ENCODE results near the gene TRAPPC4.

TRAPPC4 gene

GRCh38 chr11:119025978-119026766, 7.6 kb downstream of the TRAPPC4 start:
- Histone ChIP-seq H3K36me3 (ENCODE audit: control insufficient read depth, insufficient read depth, low read length) (peaks cover 37% of the 10 kb centered on the region), H3K4me1 (ENCODE audit: control insufficient read depth, insufficient read depth, low read length) (peaks cover 8% of the 10 kb centered on the region), H3K4me3 (ENCODE audit: low read length) (no peak overlapping the region), H3K9me3 (ENCODE audit: control insufficient read depth, insufficient read depth, low read length) (no peaks in the 10 kb centered on the region), H3K27ac (ENCODE audit: low read length) (no peak overlapping the region), H3K27me3 (ENCODE audit: control insufficient read depth, insufficient read depth, low read length) (no peaks in the 10 kb centered on the region)
- WGBS (ENCODE audit: insufficient coverage, insufficient read length): no CpG with 5 or more reads among the region's 16 CpGs
- no peak for DNase-seq (ENCODE audit: low read depth, low spot score)

- WGBS (ENCODE audit: insufficient coverage, insufficient read length): no CpG with 5 or more reads among the region's 2 CpGs
Measured at GRCh38 chr11:119026970-119027369, 8.4 kb downstream of the TRAPPC4 start.

GRCh38 chr11:119027561-119028345, 9.2 kb downstream of the TRAPPC4 start:
- H3K36me3 ChIP-seq (ENCODE audit: control insufficient read depth, insufficient read depth, low read length): peaks cover 37% of the 10 kb centered on the region
- no peaks in the 10 kb centered on the region for H3K9me3 ChIP-seq (ENCODE audit: control insufficient read depth, insufficient read depth, low read length)
- DNase-seq (ENCODE audit: low read depth, low spot score): no peak
- H3K27me3 ChIP-seq (ENCODE audit: control insufficient read depth, insufficient read depth, low read length): no peaks in the 10 kb centered on the region
- peaks cover 8% of the 10 kb centered on the region for H3K4me1 ChIP-seq (ENCODE audit: control insufficient read depth, insufficient read depth, low read length)
- WGBS (ENCODE audit: insufficient coverage, insufficient read length): no CpG with 5 or more reads among the region's 9 CpGs
- no peak overlapping the region for H3K4me3 ChIP-seq (ENCODE audit: low read length)
- no peak overlapping the region for H3K27ac ChIP-seq (ENCODE audit: low read length)

More at GRCh38 chr11:119026970-119027369, 8.4 kb downstream of the TRAPPC4 start:
- no peak overlapping the region for H3K27ac ChIP-seq (ENCODE audit: low read length)
- peaks cover 8% of the 10 kb centered on the region for H3K4me1 ChIP-seq (ENCODE audit: control insufficient read depth, insufficient read depth, low read length)
- no peak overlapping the region for H3K4me3 ChIP-seq (ENCODE audit: low read length)
- no peak for DNase-seq (ENCODE audit: low read depth, low spot score)
- H3K27me3 ChIP-seq (ENCODE audit: control insufficient read depth, insufficient read depth, low read length): no peaks in the 10 kb centered on the region
- H3K36me3 ChIP-seq (ENCODE audit: control insufficient read depth, insufficient read depth, low read length): peaks cover 37% of the 10 kb centered on the region
- no peaks in the 10 kb centered on the region for H3K9me3 ChIP-seq (ENCODE audit: control insufficient read depth, insufficient read depth, low read length)

- peaks cover 34% of the 10 kb centered on the region for H3K36me3 ChIP-seq (ENCODE audit: control insufficient read depth, insufficient read depth, low read length)
- no peak for DNase-seq (ENCODE audit: low read depth, low spot score)
- no peaks in the 10 kb centered on the region for H3K9me3 ChIP-seq (ENCODE audit: control insufficient read depth, insufficient read depth, low read length)
- WGBS (ENCODE audit: insufficient coverage, insufficient read length): no CpG with 5 or more reads among the region's 9 CpGs
- peaks cover 8% of the 10 kb centered on the region for H3K4me1 ChIP-seq (ENCODE audit: control insufficient read depth, insufficient read depth, low read length)
- no peaks in the 10 kb centered on the region for H3K27me3 ChIP-seq (ENCODE audit: control insufficient read depth, insufficient read depth, low read length)
- H3K4me3 ChIP-seq (ENCODE audit: low read length): no peak overlapping the region
- no peak overlapping the region for H3K27ac ChIP-seq (ENCODE audit: low read length)
Measured at GRCh38 chr11:119028346-119029068, 9.9 kb downstream of the TRAPPC4 start.

GRCh38 chr11:119029069-119029339, 10.4 kb downstream of the TRAPPC4 start:
- Histone ChIP-seq H3K36me3 (ENCODE audit: control insufficient read depth, insufficient read depth, low read length) (peaks cover 30% of the 10 kb centered on the region), H3K27ac (ENCODE audit: low read length) (no peak overlapping the region)

GRCh38 chr11:119029340-119030028, 10.9 kb downstream of the TRAPPC4 start:
- peaks cover 29% of the 10 kb centered on the region for H3K36me3 ChIP-seq (ENCODE audit: control insufficient read depth, insufficient read depth, low read length)
- no CpG with 5 or more reads among the region's 10 CpGs for WGBS (ENCODE audit: insufficient coverage, insufficient read length)
- H3K27ac ChIP-seq (ENCODE audit: low read length): no peak overlapping the region
- H3K27me3 ChIP-seq (ENCODE audit: control insufficient read depth, insufficient read depth, low read length): no peaks in the 10 kb centered on the region
- peak overlapping the region; percentile 79; the same call in 1 of the 2 replicates for H3K4me3 ChIP-seq (ENCODE audit: low read length)
- H3K4me1 ChIP-seq (ENCODE audit: control insufficient read depth, insufficient read depth, low read length): peaks cover 8% of the 10 kb centered on the region
- DNase-seq (ENCODE audit: low read depth, low spot score): no peak
- H3K9me3 ChIP-seq (ENCODE audit: control insufficient read depth, insufficient read depth, low read length): no peaks in the 10 kb centered on the region

More at GRCh38 chr11:119029069-119029339, 10.4 kb downstream of the TRAPPC4 start:
- Histone ChIP-seq H3K4me3 (ENCODE audit: low read length) (no peak overlapping the region), H3K9me3 (ENCODE audit: control insufficient read depth, insufficient read depth, low read length) (no peaks in the 10 kb centered on the region), H3K4me1 (ENCODE audit: control insufficient read depth, insufficient read depth, low read length) (peaks cover 8% of the 10 kb centered on the region), H3K27me3 (ENCODE audit: control insufficient read depth, insufficient read depth, low read length) (no peaks in the 10 kb centered on the region)
- DNase-seq (ENCODE audit: low read depth, low spot score): no peak
- no CpG with 5 or more reads among the region's 1 CpG for WGBS (ENCODE audit: insufficient coverage, insufficient read length)

- no peak for DNase-seq (ENCODE audit: low read depth, low spot score)
Measured at GRCh38 chr11:119030029-119030328, 11.4 kb downstream of the TRAPPC4 start.

GRCh38 chr11:119030329-119031047, 11.9 kb downstream of the TRAPPC4 start, which contains the start of gene SLC37A4:
Gene SLC37A4 (minus strand): TSS chr11:119030877.
- Histone ChIP-seq H3K4me1 (ENCODE audit: control insufficient read depth, insufficient read depth, low read length) (peaks cover 8% of the 10 kb centered on the region), H3K4me3 (ENCODE audit: low read length) (peak within 1 kb of the TSS; percentile 79; the same call in 1 of the 2 replicates), H3K36me3 (ENCODE audit: control insufficient read depth, insufficient read depth, low read length) (peaks cover 21% of the 10 kb centered on the region), H3K27me3 (ENCODE audit: control insufficient read depth, insufficient read depth, low read length) (no peaks in the 10 kb centered on the region), H3K9me3 (ENCODE audit: control insufficient read depth, insufficient read depth, low read length) (no peaks in the 10 kb centered on the region), H3K27ac (ENCODE audit: low read length) (no peak within 1 kb of the TSS)
- WGBS (ENCODE audit: insufficient coverage, insufficient read length): no CpG with 5 or more reads among the region's 67 CpGs
- DNase-seq (ENCODE audit: low read depth, low spot score): peak; percentile 98

More at GRCh38 chr11:119030029-119030328, 11.4 kb downstream of the TRAPPC4 start:
- no CpG with 5 or more reads among the region's 13 CpGs for WGBS (ENCODE audit: insufficient coverage, insufficient read length)
- H3K4me1 ChIP-seq (ENCODE audit: control insufficient read depth, insufficient read depth, low read length): peaks cover 8% of the 10 kb centered on the region
- H3K4me3 ChIP-seq (ENCODE audit: low read length): peak overlapping the region; percentile 79; the same call in 1 of the 2 replicates
- H3K9me3 ChIP-seq (ENCODE audit: control insufficient read depth, insufficient read depth, low read length): no peaks in the 10 kb centered on the region
- H3K36me3 ChIP-seq (ENCODE audit: control insufficient read depth, insufficient read depth, low read length): peaks cover 26% of the 10 kb centered on the region
- no peak overlapping the region for H3K27ac ChIP-seq (ENCODE audit: low read length)
- no peaks in the 10 kb centered on the region for H3K27me3 ChIP-seq (ENCODE audit: control insufficient read depth, insufficient read depth, low read length)

- H3K27ac ChIP-seq (ENCODE audit: low read length): no peak overlapping the region
- WGBS (ENCODE audit: insufficient coverage, insufficient read length): no CpG with 5 or more reads among the region's 9 CpGs
- DNase-seq (ENCODE audit: low read depth, low spot score): no peak
Measured at GRCh38 chr11:119031912-119032280, 13.3 kb downstream of the TRAPPC4 start.

More at GRCh38 chr11:119031912-119032280, 13.3 kb downstream of the TRAPPC4 start:
- no peaks in the 10 kb centered on the region for H3K9me3 ChIP-seq (ENCODE audit: control insufficient read depth, insufficient read depth, low read length)
- H3K4me1 ChIP-seq (ENCODE audit: control insufficient read depth, insufficient read depth, low read length): peaks cover 8% of the 10 kb centered on the region
- H3K27me3 ChIP-seq (ENCODE audit: control insufficient read depth, insufficient read depth, low read length): no peaks in the 10 kb centered on the region
- H3K36me3 ChIP-seq (ENCODE audit: control insufficient read depth, insufficient read depth, low read length): peaks cover 10% of the 10 kb centered on the region
- H3K4me3 ChIP-seq (ENCODE audit: low read length): no peak overlapping the region

All from iPS DF 6.9 (cell line).